Adrenal gland (tissue), 12 donors: ENCODE measurements around the gene SLC39A1. TPM values are rescaled to one million over a fixed set of nuclear protein-coding genes. Genes with fewer than 3 reads are reported as not detected.
A peak's percentile ranks its signal among the peaks of the same experiment; 100 is the strongest.

Experiments used
- DNase-seq, 7 donors: peaks; one replicate each; pipeline ENCODE4 v3.0.0-alpha.2; 2019 to 2020
- H3K27ac ChIP-seq, 5 donors: fragments of 200-600 bp; sonication (generic) in 4 of 5; 1 replicate in 3 of 5; 2 replicates in 2 of 5; pipeline versions ENCODE4 v1.5.1 to v1.8.0; 2016 to 2020; ENCODE audit warnings: mild to moderate bottlenecking in 1 of 5
- H3K27me3 ChIP-seq: fragments of 200-600 bp; 2 replicates; pipeline ENCODE4 v1.8.0; 2021
- H3K36me3 ChIP-seq, 2 donors: fragments of 200-600 bp; replicated peaks in 1 of 2; 1 replicate in 1 of 2; 2 replicates in 1 of 2; pipeline versions ENCODE4 v1.5.1 to v1.8.0; 2018 to 2022
- H3K4me1 ChIP-seq, 2 donors: fragments of 200-600 bp; replicated peaks in 1 of 2; 1 replicate in 1 of 2; 2 replicates in 1 of 2; pipeline versions ENCODE4 v1.5.1 to v1.8.0; 2018 to 2021
- H3K4me3 ChIP-seq, 4 donors: fragments of 200-600 bp; sonication (generic) in 3 of 4; one replicate each; pipeline ENCODE4 v1.5.1; 2016 to 2018
- H3K9me3 ChIP-seq, 3 donors: fragments of 200-600 bp; sonication (generic) in 1 of 3; replicated peaks in 1 of 3; 1 replicate in 2 of 3; 2 replicates in 1 of 3; pipeline versions ENCODE4 v1.5.1 to v1.8.0; 2016 to 2021
- POLR2A ChIP-seq, 2 donors: fragments of 450-650 bp; IDR thresholded peaks; one replicate each; pipeline ENCODE4 v1.6.1; 2017; ENCODE audit warnings: antibody characterized with exemption in 2 of 2, mild to moderate bottlenecking in 2 of 2, moderate library complexity in 1 of 2
- WGBS, 4 donors: extraction: QIAGEN DNeasy Blood & Tissue Kit in 2 of 4; methylation state at CpG; one replicate each; pipeline versions ENCODE4 v1.1.5 to v1.1.7; 2013 to 2017; 5-methylcytosine and 5-hydroxymethylcytosine counted together
- intact Hi-C, 2 donors: fragments of 100-400 bp; cut with DNase I; formaldehyde crosslinking; loops; one replicate each; pipeline versions ENCODE4 v1.14.1 to v1.15.0; 2022 to 2023
- polyA plus RNA-seq, 3 donors: library from polyadenylated mRNA; stranded (reverse); fragments of 200-250 nt in 2 of 3; fragments of 350-450 nt in 1 of 3; fragmentation: Illumina TruSeq in 1 of 3; extraction: RNeasy Lipid Tissue Mini Kit (QIAGEN cat#74804) in 1 of 3; gene quantifications; one replicate each; pipeline ENCODE4 v1.2.3, GENCODE V29; 2013 to 2014
- total RNA-seq, 9 donors: library from RNA; depleted of rRNA in 4 of 9; stranded (reverse); fragments of >200 nt in 4 of 9; fragments of 120-200 nt in 1 of 9; fragmentation: NEBNext Ultra II Directional in 1 of 9; extraction: Animal tissue kit (Norgen Biotek cat#: 25700) in 1 of 9; gene quantifications; one replicate each; pipeline versions ENCODE4 v1.1.0 to v1.2.4, GENCODE V29; 2013 to 2023
- TF ChIP-seq, protein P1 (sequence below), 6 experiments: fragments of 450-650 bp in 4 of 6; fragments of 200-600 bp in 2 of 6; sonication (generic) in 1 of 6; IDR thresholded peaks; 1 replicate in 5 of 6; 2 replicates in 1 of 6; pipeline versions ENCODE4 v1.5.1 to v1.8.0; 2016 to 2021; ENCODE audit warnings: antibody characterized with exemption in 6 of 6, mild to moderate bottlenecking in 2 of 6, moderate library complexity in 1 of 6
- donor health status: healthy with polysubstance abuse.
- donor health status: Bipolar disorder and iron deficiency.
- donor health status: DM: yes; HTN: yes; CAD: no.
- donor health status: DM: no; HTN: no; CAD: no.
- donor health status: DM: no; HTN: no; CAD: no.
- donor health status: DM: yes; HTN: yes; CAD: no.

The SLC39A1 gene
- total and polyA plus RNA-seq, 12 donors: 29.1 to 173 (median 112) TPM

DNA sequence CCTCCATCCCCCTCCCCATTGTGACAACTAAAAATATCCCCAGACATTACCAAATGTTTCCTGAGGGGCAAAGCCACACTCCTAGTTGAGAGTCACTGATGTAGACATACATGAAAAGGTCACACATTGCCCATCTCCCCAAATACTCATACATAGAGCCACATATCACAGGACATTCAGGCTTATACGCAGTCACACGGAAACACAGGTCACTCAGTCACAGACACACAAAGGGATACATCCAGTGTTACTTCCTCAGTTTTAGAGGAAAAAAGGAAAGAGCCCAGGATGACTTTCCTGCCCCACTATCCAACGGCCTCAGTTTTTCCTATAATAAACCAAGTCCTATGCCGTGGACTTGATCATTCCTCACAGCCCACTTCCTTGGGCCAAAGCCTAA is 1.9 kb downstream of the SLC39A1 start:
- 57 to 89% (median 74%) methylated on average over 4 of the region's 4 CpGs for WGBS, 4 donors
- intact Hi-C loops: no loop called here
- Histone ChIP-seq H3K36me3 (peaks cover 0 to 18% of the 10 kb centered on the region in 2 donors), H3K27me3 (no peaks in the 10 kb centered on the region), H3K4me3 (peak overlapping the region in 1 of 4 donors; percentile 61), H3K9me3 (no peaks in the 10 kb centered on the region), H3K4me1 (peaks cover 35 to 55% of the 10 kb centered on the region in 2 donors), H3K27ac (peak overlapping the region in 4 of 5 donors; percentile 92 to 97 (median 94))
- TF ChIP-seq POLR2A (IDR thresholded peaks at IDR 0.05): no peak
- no peak for DNase-seq

DNA sequence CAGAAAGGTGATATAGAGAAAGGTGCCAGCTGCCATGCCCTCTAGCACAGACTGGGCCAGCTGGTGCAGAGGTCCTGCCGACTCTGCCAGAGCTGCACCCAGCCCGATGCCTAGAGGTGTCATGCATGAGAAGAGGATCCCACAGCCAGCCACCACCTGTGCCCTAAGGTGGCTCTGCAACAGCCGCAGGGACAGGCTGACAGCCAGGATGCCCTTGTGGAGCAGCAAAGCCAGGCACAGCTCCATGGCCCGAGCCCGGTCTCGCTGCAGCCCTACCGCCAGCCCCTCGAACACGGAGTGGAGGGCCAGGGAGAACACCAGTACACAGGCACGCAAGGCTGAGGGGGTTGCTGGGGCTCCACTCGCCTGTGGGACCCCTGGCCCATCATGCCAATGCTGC is 3.1 kb downstream of the SLC39A1 start:
- Histone ChIP-seq H3K9me3 (no peaks in the 10 kb centered on the region), H3K27me3 (no peaks in the 10 kb centered on the region), H3K4me1 (peaks cover 35 to 62% of the 10 kb centered on the region in 2 donors), H3K27ac (peak overlapping the region in 2 of 5 donors; percentile 92 to 96), H3K36me3 (peaks cover 0 to 18% of the 10 kb centered on the region in 2 donors), H3K4me3 (no peak overlapping the region)
- DNase-seq: no peak
- 87 to 100% (median 92%) methylated on average over 2 to 11 of the region's 11 CpGs for WGBS, 4 donors
- TF ChIP-seq, protein P1, sequence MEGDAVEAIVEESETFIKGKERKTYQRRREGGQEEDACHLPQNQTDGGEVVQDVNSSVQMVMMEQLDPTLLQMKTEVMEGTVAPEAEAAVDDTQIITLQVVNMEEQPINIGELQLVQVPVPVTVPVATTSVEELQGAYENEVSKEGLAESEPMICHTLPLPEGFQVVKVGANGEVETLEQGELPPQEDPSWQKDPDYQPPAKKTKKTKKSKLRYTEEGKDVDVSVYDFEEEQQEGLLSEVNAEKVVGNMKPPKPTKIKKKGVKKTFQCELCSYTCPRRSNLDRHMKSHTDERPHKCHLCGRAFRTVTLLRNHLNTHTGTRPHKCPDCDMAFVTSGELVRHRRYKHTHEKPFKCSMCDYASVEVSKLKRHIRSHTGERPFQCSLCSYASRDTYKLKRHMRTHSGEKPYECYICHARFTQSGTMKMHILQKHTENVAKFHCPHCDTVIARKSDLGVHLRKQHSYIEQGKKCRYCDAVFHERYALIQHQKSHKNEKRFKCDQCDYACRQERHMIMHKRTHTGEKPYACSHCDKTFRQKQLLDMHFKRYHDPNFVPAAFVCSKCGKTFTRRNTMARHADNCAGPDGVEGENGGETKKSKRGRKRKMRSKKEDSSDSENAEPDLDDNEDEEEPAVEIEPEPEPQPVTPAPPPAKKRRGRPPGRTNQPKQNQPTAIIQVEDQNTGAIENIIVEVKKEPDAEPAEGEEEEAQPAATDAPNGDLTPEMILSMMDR (IDR thresholded peaks at IDR 0.05): no peak
- TF ChIP-seq POLR2A (IDR thresholded peaks at IDR 0.05): no peak
- intact Hi-C loops: no loop called here

DNA sequence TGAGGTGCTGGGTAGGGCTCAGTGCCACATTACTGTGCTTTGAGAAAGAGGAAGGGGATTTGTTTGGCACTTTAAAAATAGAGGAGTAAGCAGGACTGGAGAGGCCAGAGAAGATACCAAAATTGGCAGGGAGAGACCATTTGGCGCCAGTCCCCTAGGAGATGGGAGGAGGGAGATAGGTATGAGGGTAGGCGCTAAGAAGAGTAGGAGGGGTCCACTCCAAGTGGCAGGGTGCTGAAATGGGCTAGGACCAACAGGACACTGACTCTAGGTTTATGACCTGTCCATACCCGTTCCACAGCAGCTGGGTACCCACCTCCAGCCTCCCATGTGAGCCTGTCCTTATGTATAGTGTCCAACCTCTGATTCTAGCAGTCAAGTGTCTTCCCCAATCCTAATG is 3.9 kb downstream of the SLC39A1 start:
- Histone ChIP-seq H3K27me3 (no peaks in the 10 kb centered on the region), H3K36me3 (peaks cover 0 to 18% of the 10 kb centered on the region in 2 donors), H3K4me1 (peaks cover 35 to 61% of the 10 kb centered on the region in 2 donors), H3K4me3 (peak overlapping the region in 1 of 4 donors; percentile 81), H3K27ac (peak overlapping the region in 3 of 5 donors; percentile 46 to 92 (median 58)), H3K9me3 (no peaks in the 10 kb centered on the region)
- no peak for DNase-seq
- TF ChIP-seq POLR2A (IDR thresholded peaks at IDR 0.05): no peak
- TF ChIP-seq, protein P1 (IDR thresholded peaks at IDR 0.05): no peak
- 52 to 74% (median 66%) methylated on average over 3 of the region's 3 CpGs for WGBS, 4 donors
- intact Hi-C loops: no loop called here

DNA sequence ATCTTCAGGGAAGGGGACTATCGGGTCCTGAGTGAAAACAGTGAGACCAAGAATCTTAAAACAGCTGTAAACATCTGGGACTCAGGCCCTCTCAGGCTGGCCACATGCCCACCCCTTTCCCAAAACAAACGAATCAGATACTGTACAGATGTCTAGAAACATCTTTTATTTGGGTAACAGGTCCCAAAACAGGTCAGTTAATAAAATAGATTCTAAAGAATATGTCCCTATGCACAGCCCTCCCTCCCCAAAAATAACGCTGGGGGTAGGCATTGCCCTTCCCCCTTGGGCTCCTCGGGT is 4.4 kb downstream of the SLC39A1 start:
- no peaks in the 10 kb centered on the region for H3K9me3 ChIP-seq
- TF ChIP-seq POLR2A (IDR thresholded peaks at IDR 0.05): no peak
- TF ChIP-seq, protein P1 (IDR thresholded peaks at IDR 0.05): no peak
- intact Hi-C loops: no loop called here
- 16 to 22% (median 20%) methylated on average over 4 of the region's 4 CpGs for WGBS, 4 donors
- peak overlapping the region in 1 of 4 donors; percentile 81 for H3K4me3 ChIP-seq
- H3K27me3 ChIP-seq: no peaks in the 10 kb centered on the region
- H3K36me3 ChIP-seq: peaks cover 0 to 18% of the 10 kb centered on the region in 2 donors
- peak overlapping the region in 3 of 5 donors; percentile 46 to 92 (median 58) for H3K27ac ChIP-seq
- peaks cover 31 to 55% of the 10 kb centered on the region in 2 donors for H3K4me1 ChIP-seq
- peak in 1 of 7 donors; percentile 48 for DNase-seq
